Measurements from ENCODE around the gene ZNF862. TPM values are rescaled to one million over a fixed set of nuclear protein-coding genes. Genes with fewer than 3 reads are reported as not detected.

The ZNF862 gene
- total RNA-seq, 2 experiments from 2014 or later = 7.9 to 9.1 TPM

GRCh38 chr7:149855361-149856305 is 17.5 kb downstream of the ZNF862 start:
- Histone ChIP-seq H4K20me1 (ENCODE audit: insufficient read depth, low read length) (no peaks in the 10 kb centered on the region), H3K9me3 (ENCODE audit: low read length) (no peaks in the 10 kb centered on the region), H3K27ac (ENCODE audit: low read depth, low read length, poor library complexity, severe bottlenecking) (no peak overlapping the region), H2AFZ (ENCODE audit: low read length) (no peak overlapping the region), H3K79me2 (ENCODE audit: insufficient read depth, low read depth, low read length) (no peaks in the 10 kb centered on the region), H3K4me3 (ENCODE audit: low read depth, low read length, poor library complexity, severe bottlenecking) (no peak overlapping the region), H3K9me2 (ENCODE audit: insufficient read depth, low read length) (no peaks in the 10 kb centered on the region), H3K4me2 (ENCODE audit: low read length) (no peak overlapping the region), H3K4me1 (ENCODE audit: insufficient read depth, low read length, poor library complexity, severe bottlenecking) (no peaks in the 10 kb centered on the region), H3K36me3 (ENCODE audit: insufficient read depth, low read length) (no peaks in the 10 kb centered on the region)
- no TSS peak for BruUV-seq (replicated peaks)
- ChIA-PET CTCF (ENCODE audit: unreplicated experiment) (interaction anchor here (1.2 kb wide), 1 partner anchor 14 kb away, joined by 3 read pairs; no protein-coding TSS in a partner anchor), POLR2A (interaction anchor here (0.6 to 1.0 kb wide), 2 partner anchors 16 to 1502 kb away, joined by 3 to 4 read pairs; no protein-coding TSS in a partner anchor)
- DNase-seq (ENCODE audit: low spot score) = no peak
- TF ChIP-seq EZH2phosphoT487 (IDR thresholded peaks at IDR 0.05; ENCODE audit: borderline replicate concordance, low read depth, low read length) (no peak), CTCF (conservative IDR thresholded peaks at IDR 0.05; ENCODE audit: low read length) (no peak)
- intact Hi-C loops (cut with micrococcal nuclease; ENCODE audit: unreplicated experiment) = no loop called here

GRCh38 chr7:149856583-149856982 is 18.4 kb downstream of the ZNF862 start:
- no peak overlapping the region for H3K4me3 ChIP-seq (ENCODE audit: low read depth, low read length, poor library complexity, severe bottlenecking)
- no peak for DNase-seq (ENCODE audit: low spot score)
- no peak for TF ChIP-seq CTCF (conservative IDR thresholded peaks at IDR 0.05; ENCODE audit: low read length)

GRCh38 chr7:149859369-149859768 is 21.2 kb downstream of the ZNF862 start:
- Histone ChIP-seq H3K9me3 (ENCODE audit: low read length) (no peaks in the 10 kb centered on the region), H3K4me2 (ENCODE audit: low read length) (no peak overlapping the region), H3K36me3 (ENCODE audit: insufficient read depth, low read length) (no peaks in the 10 kb centered on the region), H3K27ac (ENCODE audit: low read depth, low read length, poor library complexity, severe bottlenecking) (no peak overlapping the region), H3K4me1 (ENCODE audit: insufficient read depth, low read length, poor library complexity, severe bottlenecking) (no peaks in the 10 kb centered on the region), H3K4me3 (ENCODE audit: low read depth, low read length, poor library complexity, severe bottlenecking) (no peak overlapping the region), H2AFZ (ENCODE audit: low read length) (no peak overlapping the region), H4K20me1 (ENCODE audit: insufficient read depth, low read length) (no peaks in the 10 kb centered on the region), H3K9me2 (ENCODE audit: insufficient read depth, low read length) (no peaks in the 10 kb centered on the region), H3K79me2 (ENCODE audit: insufficient read depth, low read depth, low read length) (no peaks in the 10 kb centered on the region)
- DNase-seq (ENCODE audit: low spot score) = no peak
- ChIA-PET CTCF (ENCODE audit: unreplicated experiment) (no interaction called here), POLR2A (no interaction called here)
- intact Hi-C loops (cut with micrococcal nuclease; ENCODE audit: unreplicated experiment) = no loop called here
- no peak for TF ChIP-seq EZH2phosphoT487 (IDR thresholded peaks at IDR 0.05; ENCODE audit: borderline replicate concordance, low read depth, low read length)
- BruUV-seq (replicated peaks) = no TSS peak

More at GRCh38 chr7:149856583-149856982, 18.4 kb downstream of the ZNF862 start:
- CTCF ChIA-PET (ENCODE audit: unreplicated experiment) = no interaction called here
- intact Hi-C loops (cut with micrococcal nuclease; ENCODE audit: unreplicated experiment) = no loop called here
- H3K27ac ChIP-seq (ENCODE audit: low read depth, low read length, poor library complexity, severe bottlenecking) = no peak overlapping the region
- H2AFZ ChIP-seq (ENCODE audit: low read length) = no peak overlapping the region
- H3K9me3 ChIP-seq (ENCODE audit: low read length) = no peaks in the 10 kb centered on the region
- no peaks in the 10 kb centered on the region for H4K20me1 ChIP-seq (ENCODE audit: insufficient read depth, low read length)
- no peaks in the 10 kb centered on the region for H3K4me1 ChIP-seq (ENCODE audit: insufficient read depth, low read length, poor library complexity, severe bottlenecking)
- no TSS peak for BruUV-seq (replicated peaks)
- no peaks in the 10 kb centered on the region for H3K79me2 ChIP-seq (ENCODE audit: insufficient read depth, low read depth, low read length)
- H3K36me3 ChIP-seq (ENCODE audit: insufficient read depth, low read length) = no peaks in the 10 kb centered on the region
- POLR2A ChIA-PET = no interaction called here
- H3K9me2 ChIP-seq (ENCODE audit: insufficient read depth, low read length) = no peaks in the 10 kb centered on the region
- no peak overlapping the region for H3K4me2 ChIP-seq (ENCODE audit: low read length)
